Measurements from ENCODE around the gene NAV1.

- TF ChIP-seq POLR2A (IDR thresholded peaks at IDR 0.05; ENCODE audit: low read length) (no peak), GATA1 (IDR thresholded peaks at IDR 0.05; ENCODE audit: low read depth, low read length) (no peak)
These were observed 37.8 kb upstream of the NAV1 start for GRCh38 chr1:201501144-201501543.
